ENCODE measurements around the gene PRODH2.
"Not testable (repeated sequence)": the region's sequence is repeated elsewhere in the genome, so short reads cannot be mapped to it uniquely, and the experiment has no call there.

The PRODH2 gene

DNA sequence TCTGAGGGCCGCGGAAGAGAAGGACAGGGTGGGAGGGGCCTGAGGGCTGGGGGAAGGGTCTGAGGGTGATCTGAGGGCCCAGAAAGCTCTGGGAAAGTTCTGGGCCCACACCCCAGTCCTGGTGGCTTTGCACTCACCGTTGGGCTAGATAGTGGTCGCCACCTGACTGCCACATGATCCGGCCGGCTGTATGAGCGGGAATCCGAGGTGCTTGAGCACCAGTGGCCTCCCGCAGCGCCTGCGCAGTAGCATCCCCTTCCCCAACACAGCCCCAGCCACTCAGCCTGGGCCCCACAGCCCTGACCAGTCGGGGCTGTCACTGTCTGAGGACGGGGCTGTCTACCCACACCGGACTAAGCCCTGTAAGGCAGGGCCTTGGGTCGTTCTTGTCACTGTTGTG, 15.0 kb downstream of the PRODH2 start:
- Histone ChIP-seq H3K27me3 (replicated peaks; ENCODE audit: control insufficient read depth, insufficient read depth, low read length, poor library complexity, severe bottlenecking) (peaks cover 7% of the 10 kb centered on the region), H3K27ac (ENCODE audit: insufficient read depth, low read length, poor library complexity, severe bottlenecking) (no peak overlapping the region), H3K9me3 (ENCODE audit: control insufficient read depth, low read length) (no peaks in the 10 kb centered on the region), H3K4me1 (ENCODE audit: control insufficient read depth, insufficient read depth, low read length, poor library complexity, severe bottlenecking) (no peaks in the 10 kb centered on the region), H3K4me3 (ENCODE audit: insufficient read depth, low read depth, low read length, poor library complexity, severe bottlenecking) (no peak overlapping the region), H3K36me3 (ENCODE audit: control insufficient read depth, insufficient read depth, low read length) (no peaks in the 10 kb centered on the region)
- no peak for DNase-seq

DNA sequence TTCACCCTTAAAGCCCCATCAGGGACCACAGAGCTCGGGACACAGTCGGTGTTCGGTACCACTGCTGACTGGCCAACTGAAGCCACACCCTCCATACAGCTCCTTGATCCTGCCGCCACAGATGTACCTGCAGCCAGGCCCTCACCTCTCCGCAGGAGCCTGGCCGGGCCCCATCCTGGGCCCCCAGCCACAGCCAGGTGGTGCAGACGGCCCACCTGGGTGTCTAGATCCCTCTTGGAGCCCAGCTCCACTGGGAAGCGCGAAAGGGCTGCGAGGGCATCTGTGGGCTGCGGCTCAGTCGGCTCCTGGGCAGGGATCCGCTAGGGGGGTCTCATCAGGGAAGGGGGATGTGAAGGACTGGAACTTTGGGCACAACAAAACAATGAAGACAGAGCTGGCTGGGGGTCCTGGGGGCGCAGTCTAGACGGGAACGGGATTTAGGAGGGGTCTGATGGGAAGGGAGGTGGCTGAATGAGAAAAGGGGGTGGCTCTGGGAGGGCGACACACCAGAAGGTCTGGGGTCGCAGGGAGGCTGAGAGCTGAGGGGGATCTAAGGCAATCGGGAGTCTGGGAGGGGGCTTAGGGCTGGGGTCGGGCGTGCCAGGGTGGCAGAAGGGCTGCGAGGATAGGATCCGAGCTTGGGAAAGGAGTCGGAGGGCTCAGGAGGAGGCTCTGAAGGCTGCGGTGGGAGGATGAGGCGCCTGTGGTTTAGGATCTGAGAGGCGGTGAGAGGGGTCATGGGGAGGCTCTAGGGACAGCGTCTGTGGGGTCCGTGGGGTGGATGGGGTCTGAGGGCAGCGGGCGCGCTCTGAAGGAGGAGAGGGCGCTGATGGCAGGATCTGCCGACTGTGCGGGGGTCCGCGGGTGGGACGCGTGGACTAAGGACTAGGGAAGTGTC, 15.8 kb downstream of the PRODH2 start:
- no peaks in the 10 kb centered on the region for H3K4me1 ChIP-seq (ENCODE audit: control insufficient read depth, insufficient read depth, low read length, poor library complexity, severe bottlenecking)
- H3K27ac ChIP-seq (ENCODE audit: insufficient read depth, low read length, poor library complexity, severe bottlenecking), result no peak overlapping the region
- peaks cover 7% of the 10 kb centered on the region for H3K27me3 ChIP-seq (replicated peaks; ENCODE audit: control insufficient read depth, insufficient read depth, low read length, poor library complexity, severe bottlenecking)
- H3K9me3 ChIP-seq (ENCODE audit: control insufficient read depth, low read length), result no peaks in the 10 kb centered on the region
- no peak for DNase-seq
- H3K4me3 ChIP-seq (ENCODE audit: insufficient read depth, low read depth, low read length, poor library complexity, severe bottlenecking), result no peak overlapping the region
- H3K36me3 ChIP-seq (ENCODE audit: control insufficient read depth, insufficient read depth, low read length), result no peaks in the 10 kb centered on the region

DNA sequence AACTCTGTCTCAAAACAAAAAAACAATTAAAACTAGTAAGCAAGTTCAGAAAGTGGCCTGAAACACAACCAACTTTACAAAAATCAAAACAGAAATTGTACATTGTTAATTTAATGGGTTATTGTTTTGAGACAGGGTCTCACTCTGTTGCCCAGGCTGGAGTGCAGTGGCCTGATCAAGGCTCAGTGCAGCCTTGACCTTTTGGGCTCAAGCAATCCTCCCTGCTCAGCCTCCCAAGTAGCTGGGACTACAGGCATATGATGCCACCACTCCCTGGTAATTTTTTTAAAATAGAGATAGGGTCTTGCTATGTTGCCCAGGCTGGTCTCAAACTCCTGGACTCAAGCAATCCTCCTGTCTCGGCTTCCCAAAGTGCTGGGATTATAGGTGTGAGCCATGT, 17.1 kb downstream of the PRODH2 start:
- not testable (repeated sequence) for H3K27me3 ChIP-seq (replicated peaks; ENCODE audit: control insufficient read depth, insufficient read depth, low read length, poor library complexity, severe bottlenecking); H3K27ac ChIP-seq (ENCODE audit: insufficient read depth, low read length, poor library complexity, severe bottlenecking)

DNA sequence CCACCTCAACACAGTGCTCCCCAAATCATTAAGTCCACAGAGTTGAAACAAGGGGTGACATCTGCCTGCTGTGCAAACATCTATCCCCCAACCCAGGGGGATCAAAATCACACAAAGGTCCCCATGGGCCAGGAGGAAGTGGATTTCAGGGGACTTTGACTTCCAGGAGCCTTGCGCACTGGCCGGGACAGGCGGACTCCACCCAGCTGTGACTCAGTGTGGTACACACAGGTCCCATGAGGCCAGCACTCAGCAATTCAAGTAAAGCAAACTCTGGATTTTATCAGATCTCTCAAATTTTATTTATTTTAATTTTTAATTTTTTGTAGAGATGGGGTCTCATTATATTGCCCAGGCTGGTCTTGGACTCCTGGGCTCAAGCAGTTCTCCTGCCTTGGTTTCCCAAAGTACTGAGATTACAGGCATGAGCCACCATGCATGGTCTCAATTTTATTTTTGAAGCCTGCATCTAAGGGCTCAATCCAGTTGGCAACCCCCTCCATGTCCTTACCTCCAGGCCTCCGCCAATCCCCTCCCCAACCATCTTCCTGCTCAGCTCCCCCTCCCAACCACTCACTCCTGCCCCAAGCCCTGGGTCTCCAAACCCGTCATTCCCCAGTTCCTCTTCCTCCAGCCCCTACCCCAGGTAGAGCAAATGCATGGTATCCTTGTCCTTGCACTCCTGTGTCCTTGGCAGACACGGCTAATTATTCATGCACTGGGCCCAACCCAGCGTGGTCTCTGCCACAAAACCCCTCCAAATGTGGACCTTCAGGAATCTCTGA, 19.1 kb downstream of the PRODH2 start:
- no peaks in the 10 kb centered on the region for H3K9me3 ChIP-seq (ENCODE audit: control insufficient read depth, low read length)
- H3K36me3 ChIP-seq (ENCODE audit: control insufficient read depth, insufficient read depth, low read length), result no peaks in the 10 kb centered on the region
- no peak overlapping the region for H3K4me3 ChIP-seq (ENCODE audit: insufficient read depth, low read depth, low read length, poor library complexity, severe bottlenecking)
- H3K4me1 ChIP-seq (ENCODE audit: control insufficient read depth, insufficient read depth, low read length, poor library complexity, severe bottlenecking), result no peaks in the 10 kb centered on the region
- H3K27ac ChIP-seq (ENCODE audit: insufficient read depth, low read length, poor library complexity, severe bottlenecking), result no peak overlapping the region
- no peak for DNase-seq
- peaks cover 7% of the 10 kb centered on the region for H3K27me3 ChIP-seq (replicated peaks; ENCODE audit: control insufficient read depth, insufficient read depth, low read length, poor library complexity, severe bottlenecking)

More for the DNA sequence above, 17.1 kb downstream of the PRODH2 start:
- not testable (repeated sequence) for H3K9me3 ChIP-seq (ENCODE audit: control insufficient read depth, low read length); H3K4me1 ChIP-seq (ENCODE audit: control insufficient read depth, insufficient read depth, low read length, poor library complexity, severe bottlenecking); H3K4me3 ChIP-seq (ENCODE audit: insufficient read depth, low read depth, low read length, poor library complexity, severe bottlenecking); DNase-seq; H3K36me3 ChIP-seq (ENCODE audit: control insufficient read depth, insufficient read depth, low read length)

DNA sequence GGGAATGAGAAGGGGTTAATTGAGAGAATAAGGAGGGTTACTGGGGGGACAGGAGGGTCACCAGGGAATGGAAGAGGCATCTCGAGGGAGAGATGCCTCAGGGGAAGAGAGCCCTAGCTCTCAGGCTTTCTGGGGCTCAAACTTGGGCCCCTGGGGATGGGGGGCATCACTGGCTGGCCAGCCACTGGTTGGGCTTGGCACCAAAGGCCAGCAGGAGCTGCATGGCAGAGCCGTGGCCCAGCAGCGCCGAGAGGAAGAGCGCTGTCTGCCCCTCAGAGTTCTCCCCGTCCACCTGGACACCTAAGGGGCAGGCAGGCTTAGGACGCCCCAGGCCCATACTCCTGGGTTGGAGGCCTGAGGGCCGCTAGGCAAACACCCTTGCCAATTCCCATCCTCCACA, 19.8 kb downstream of the PRODH2 start:
- DNase-seq, result no peak
- H3K27me3 ChIP-seq (replicated peaks; ENCODE audit: control insufficient read depth, insufficient read depth, low read length, poor library complexity, severe bottlenecking), result peaks cover 7% of the 10 kb centered on the region

DNA sequence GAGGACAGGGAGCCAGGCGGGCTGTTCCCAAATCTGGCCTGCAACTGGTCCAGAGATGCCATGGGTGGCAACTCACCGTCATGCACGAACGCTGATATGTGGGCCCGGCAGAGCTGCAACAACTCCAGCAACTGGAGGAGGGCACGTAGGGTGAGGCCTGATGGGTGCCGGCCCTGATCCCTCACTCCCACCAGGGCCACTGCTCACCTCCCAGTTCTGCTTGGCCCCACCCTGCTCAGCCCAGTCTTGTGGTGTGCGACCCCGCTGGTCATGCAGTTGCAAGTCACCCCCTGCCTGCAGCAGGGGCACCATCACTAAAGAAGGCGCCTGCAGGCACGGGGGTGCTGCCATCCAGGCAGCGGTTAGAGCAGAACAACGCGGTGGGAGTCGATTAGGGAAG, 20.3 kb downstream of the PRODH2 start:
- no peak for DNase-seq
- no peaks in the 10 kb centered on the region for H3K4me1 ChIP-seq (ENCODE audit: control insufficient read depth, insufficient read depth, low read length, poor library complexity, severe bottlenecking)
- H3K36me3 ChIP-seq (ENCODE audit: control insufficient read depth, insufficient read depth, low read length), result no peaks in the 10 kb centered on the region
- H3K9me3 ChIP-seq (ENCODE audit: control insufficient read depth, low read length), result no peaks in the 10 kb centered on the region
- no peak overlapping the region for H3K4me3 ChIP-seq (ENCODE audit: insufficient read depth, low read depth, low read length, poor library complexity, severe bottlenecking)
- H3K27me3 ChIP-seq (replicated peaks; ENCODE audit: control insufficient read depth, insufficient read depth, low read length, poor library complexity, severe bottlenecking), result peaks cover 6% of the 10 kb centered on the region
- H3K27ac ChIP-seq (ENCODE audit: insufficient read depth, low read length, poor library complexity, severe bottlenecking), result no peak overlapping the region

More for the DNA sequence above, 19.8 kb downstream of the PRODH2 start:
- Histone ChIP-seq H3K9me3 (ENCODE audit: control insufficient read depth, low read length) (no peaks in the 10 kb centered on the region), H3K36me3 (ENCODE audit: control insufficient read depth, insufficient read depth, low read length) (no peaks in the 10 kb centered on the region), H3K4me1 (ENCODE audit: control insufficient read depth, insufficient read depth, low read length, poor library complexity, severe bottlenecking) (no peaks in the 10 kb centered on the region), H3K27ac (ENCODE audit: insufficient read depth, low read length, poor library complexity, severe bottlenecking) (no peak overlapping the region), H3K4me3 (ENCODE audit: insufficient read depth, low read depth, low read length, poor library complexity, severe bottlenecking) (no peak overlapping the region)

DNA sequence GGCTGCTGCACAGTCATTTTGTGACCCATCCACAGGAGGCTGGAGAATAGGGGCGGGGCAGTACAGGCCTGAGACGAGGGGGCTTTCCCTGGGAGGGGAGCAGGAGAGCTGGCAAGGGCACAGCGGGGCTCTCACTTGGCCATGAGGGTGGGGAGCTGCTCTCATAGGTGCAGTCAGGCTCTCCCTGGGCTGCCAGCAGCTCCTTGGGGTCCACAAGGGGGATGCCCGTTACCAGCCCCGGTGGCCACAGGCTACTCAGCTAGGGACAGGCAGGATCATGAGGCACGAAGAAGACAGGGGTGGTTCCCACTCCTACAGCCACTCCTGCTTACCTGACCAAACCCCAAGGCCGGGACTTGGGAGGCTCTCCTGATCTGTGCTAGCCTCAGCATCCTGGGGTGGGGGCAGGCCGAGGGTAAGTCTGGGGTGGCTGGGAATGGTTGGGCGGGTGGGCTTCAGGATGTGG, 20.8 kb downstream of the PRODH2 start:
- Histone ChIP-seq H3K4me3 (ENCODE audit: insufficient read depth, low read depth, low read length, poor library complexity, severe bottlenecking) (no peak overlapping the region), H3K27ac (ENCODE audit: insufficient read depth, low read length, poor library complexity, severe bottlenecking) (no peak overlapping the region), H3K27me3 (replicated peaks; ENCODE audit: control insufficient read depth, insufficient read depth, low read length, poor library complexity, severe bottlenecking) (peaks cover 2% of the 10 kb centered on the region), H3K36me3 (ENCODE audit: control insufficient read depth, insufficient read depth, low read length) (no peaks in the 10 kb centered on the region), H3K4me1 (ENCODE audit: control insufficient read depth, insufficient read depth, low read length, poor library complexity, severe bottlenecking) (no peaks in the 10 kb centered on the region), H3K9me3 (ENCODE audit: control insufficient read depth, low read length) (no peaks in the 10 kb centered on the region)
- DNase-seq, result no peak

DNA sequence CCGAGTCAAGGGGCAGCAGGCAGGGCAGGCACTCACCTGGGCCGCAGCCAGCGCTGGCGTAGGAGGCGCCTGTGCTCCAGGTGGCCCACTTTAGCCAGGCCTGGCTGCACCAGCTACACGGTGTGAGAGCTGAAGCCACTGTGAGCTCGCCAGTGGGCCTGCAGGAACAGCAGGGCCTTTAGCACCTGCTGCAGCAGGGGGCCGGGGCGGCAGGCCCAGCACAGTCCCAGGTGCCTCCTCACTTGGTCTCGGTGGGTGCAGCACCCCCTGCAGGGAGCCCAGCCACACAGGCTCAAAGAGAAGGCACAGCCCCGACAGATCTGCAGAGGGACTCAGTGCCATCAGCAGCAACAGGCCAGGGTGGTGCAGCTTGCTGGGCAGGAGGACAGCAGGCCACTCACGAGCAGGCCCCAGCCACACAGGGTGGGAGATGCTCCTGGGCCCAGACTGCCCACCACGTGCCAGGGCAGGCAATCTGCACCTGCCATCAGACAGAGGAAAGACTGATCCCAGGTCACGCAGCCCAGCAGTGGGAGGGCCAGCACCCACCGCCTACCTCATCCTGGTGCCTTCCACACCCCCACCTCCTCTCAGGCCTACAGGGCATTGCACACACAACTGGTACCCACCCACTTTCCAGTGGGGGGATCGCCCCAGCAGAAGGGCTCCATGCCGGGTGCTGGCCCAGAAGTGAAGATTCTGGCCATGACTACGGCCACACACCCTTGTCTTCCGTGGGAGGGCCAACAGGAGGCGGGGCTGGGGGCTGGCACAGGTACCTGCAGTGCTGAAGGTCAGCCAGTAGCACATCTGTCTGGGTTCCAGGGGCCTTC, 21.4 kb downstream of the PRODH2 start:
- Histone ChIP-seq H3K27ac (ENCODE audit: insufficient read depth, low read length, poor library complexity, severe bottlenecking) (no peak overlapping the region), H3K4me3 (ENCODE audit: insufficient read depth, low read depth, low read length, poor library complexity, severe bottlenecking) (no peak overlapping the region), H3K9me3 (ENCODE audit: control insufficient read depth, low read length) (no peaks in the 10 kb centered on the region), H3K36me3 (ENCODE audit: control insufficient read depth, insufficient read depth, low read length) (no peaks in the 10 kb centered on the region), H3K4me1 (ENCODE audit: control insufficient read depth, insufficient read depth, low read length, poor library complexity, severe bottlenecking) (no peaks in the 10 kb centered on the region), H3K27me3 (replicated peaks; ENCODE audit: control insufficient read depth, insufficient read depth, low read length, poor library complexity, severe bottlenecking) (no peaks in the 10 kb centered on the region)
- DNase-seq, result no peak

DNA sequence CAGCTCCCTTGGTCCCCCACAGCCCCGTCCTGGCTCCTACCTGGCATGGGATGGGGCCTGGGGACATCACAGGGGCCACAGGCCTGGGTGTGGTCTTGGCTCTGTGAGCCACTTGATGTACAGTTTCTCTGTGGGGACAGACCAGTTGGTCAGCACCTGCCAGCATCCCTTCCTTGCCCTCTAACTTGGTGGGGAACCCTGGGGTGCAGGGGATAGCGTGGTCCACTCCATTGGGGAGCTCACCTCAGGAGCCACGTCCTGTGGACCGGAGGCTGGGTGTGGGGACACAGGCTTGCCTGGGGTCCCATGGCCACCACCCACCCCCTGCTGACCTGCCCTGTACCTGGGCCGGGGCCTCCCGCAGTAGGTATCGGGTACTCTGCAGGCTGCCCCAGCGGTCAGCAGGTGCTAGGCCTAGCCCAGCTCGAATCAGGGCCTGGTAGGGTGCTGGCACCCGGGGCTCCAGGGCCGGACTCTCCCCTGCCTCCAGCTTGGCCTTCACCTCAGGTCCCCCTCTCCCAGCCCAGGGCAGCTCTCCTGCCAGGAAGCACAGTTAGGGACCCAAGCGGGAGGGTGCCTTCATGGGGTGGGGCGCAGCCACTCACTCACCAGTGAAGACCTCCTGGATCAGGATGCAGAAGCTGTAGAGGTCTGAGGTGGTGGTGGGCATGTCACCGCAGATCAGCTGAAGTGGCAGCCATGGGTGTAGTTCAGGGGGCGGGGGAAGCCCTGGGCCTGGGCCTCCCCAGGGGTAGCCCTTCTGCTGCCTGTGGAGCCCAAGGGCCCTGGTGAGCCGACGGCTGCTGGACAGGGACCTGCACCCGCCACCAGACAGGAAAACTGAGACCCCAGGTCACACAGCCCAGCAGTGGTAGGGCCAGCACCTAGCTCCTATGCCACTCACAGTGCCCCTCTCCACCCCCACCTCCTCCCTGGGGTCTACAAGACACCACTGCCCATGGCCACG, 22.4 kb downstream of the PRODH2 start:
- no peak for DNase-seq
- Histone ChIP-seq H3K9me3 (ENCODE audit: control insufficient read depth, low read length) (no peaks in the 10 kb centered on the region), H3K4me1 (ENCODE audit: control insufficient read depth, insufficient read depth, low read length, poor library complexity, severe bottlenecking) (no peaks in the 10 kb centered on the region), H3K27me3 (replicated peaks; ENCODE audit: control insufficient read depth, insufficient read depth, low read length, poor library complexity, severe bottlenecking) (no peaks in the 10 kb centered on the region), H3K27ac (ENCODE audit: insufficient read depth, low read length, poor library complexity, severe bottlenecking) (no peak overlapping the region), H3K4me3 (ENCODE audit: insufficient read depth, low read depth, low read length, poor library complexity, severe bottlenecking) (no peak overlapping the region), H3K36me3 (ENCODE audit: control insufficient read depth, insufficient read depth, low read length) (no peaks in the 10 kb centered on the region)
